HCT116 (cell line): ENCODE data around the gene CHST11.

Experiments used
- REST ChIP-seq: IDR thresholded peaks from 2 replicates; pipeline ENCODE4 v1.6.1; 2012; ENCODE audit warnings: low read depth
- TF ChIP-seq, protein P1 (sequence below), 3 experiments: fragments of 200-600 bp in 1 of 3; sonication (generic) in 1 of 3; IDR thresholded peaks in 2 of 3; conservative IDR thresholded peaks in 1 of 3; 2 replicates each; pipeline ENCODE4 v1.5.1; 2012 to 2017; ENCODE audit warnings: low read depth in 2 of 3, low read length in 2 of 3, antibody characterized with exemption in 1 of 3, borderline replicate concordance in 1 of 3, control low read depth in 1 of 3, mild to moderate bottlenecking in 1 of 3, mixed read lengths in 1 of 3, mixed run types in 1 of 3, moderate library complexity in 1 of 3; ENCODE audit not compliant: insufficient read depth in 1 of 3

- no peak for TF ChIP-seq REST
- TF ChIP-seq, protein P1, sequence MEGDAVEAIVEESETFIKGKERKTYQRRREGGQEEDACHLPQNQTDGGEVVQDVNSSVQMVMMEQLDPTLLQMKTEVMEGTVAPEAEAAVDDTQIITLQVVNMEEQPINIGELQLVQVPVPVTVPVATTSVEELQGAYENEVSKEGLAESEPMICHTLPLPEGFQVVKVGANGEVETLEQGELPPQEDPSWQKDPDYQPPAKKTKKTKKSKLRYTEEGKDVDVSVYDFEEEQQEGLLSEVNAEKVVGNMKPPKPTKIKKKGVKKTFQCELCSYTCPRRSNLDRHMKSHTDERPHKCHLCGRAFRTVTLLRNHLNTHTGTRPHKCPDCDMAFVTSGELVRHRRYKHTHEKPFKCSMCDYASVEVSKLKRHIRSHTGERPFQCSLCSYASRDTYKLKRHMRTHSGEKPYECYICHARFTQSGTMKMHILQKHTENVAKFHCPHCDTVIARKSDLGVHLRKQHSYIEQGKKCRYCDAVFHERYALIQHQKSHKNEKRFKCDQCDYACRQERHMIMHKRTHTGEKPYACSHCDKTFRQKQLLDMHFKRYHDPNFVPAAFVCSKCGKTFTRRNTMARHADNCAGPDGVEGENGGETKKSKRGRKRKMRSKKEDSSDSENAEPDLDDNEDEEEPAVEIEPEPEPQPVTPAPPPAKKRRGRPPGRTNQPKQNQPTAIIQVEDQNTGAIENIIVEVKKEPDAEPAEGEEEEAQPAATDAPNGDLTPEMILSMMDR (IDR thresholded peaks at IDR 0.05 in 2 of 3, conservative IDR thresholded peaks at IDR 0.05 in 1 of 3; ENCODE audit: borderline replicate concordance in 1 of 3, insufficient read depth in 1 of 3, low read depth in 2 of 3, low read length in 2 of 3): no peak
Observed at GRCh38 chr12:104460041-104460719, 3.4 kb downstream of the CHST11 start.
